Embryonic facial prominence (tissue), 1 donor: ENCODE measurements around the gene DDT.
"Not testable (repeated sequence)": the region's sequence is repeated elsewhere in the genome, so short reads cannot be mapped to it uniquely, and the experiment has no call there.

Source experiments
- DNase-seq: peaks from one replicate; pipeline ENCODE4 v3.0.0-alpha.2; 2016; ENCODE audit errors: extremely low spot score

DDT gene

GRCh38 chr22:23974345-23974744 lies at the start of gene DDT:
Gene DDT, minus strand, starts transcription at chr22:23974441. Its CDS starts 27 bp downstream, at chr22:23974414.
- not testable (repeated sequence) for DNase-seq

GRCh38 chr22:24023204-24023789 lies 49.1 kb upstream of the DDT start:
- no peak for DNase-seq

GRCh38 chr22:24021304-24021703 lies 47.1 kb upstream of the DDT start:
- no peak for DNase-seq

GRCh38 chr22:24016156-24016555 lies 41.9 kb upstream of the DDT start:
- no peak for DNase-seq

- DNase-seq = no peak
Measured at GRCh38 chr22:24011735-24012068, 37.5 kb upstream of the DDT start.

- no peak for DNase-seq
Measured at GRCh38 chr22:24010018-24010391, 35.8 kb upstream of the DDT start.

GRCh38 chr22:24009227-24010017 lies 35.2 kb upstream of the DDT start:
- no peak for DNase-seq

GRCh38 chr22:24008381-24009226 lies 34.4 kb upstream of the DDT start:
- DNase-seq = no peak

- DNase-seq = no peak
Measured at GRCh38 chr22:24008022-24008283, 33.7 kb upstream of the DDT start.

- DNase-seq = no peak
Measured at GRCh38 chr22:24007253-24008021, 33.2 kb upstream of the DDT start.

- DNase-seq = no peak
Measured at GRCh38 chr22:24006914-24007214, 32.6 kb upstream of the DDT start.

GRCh38 chr22:24006207-24006913 lies 32.1 kb upstream of the DDT start:
- no peak for DNase-seq

GRCh38 chr22:24005201-24005600 lies 31.0 kb upstream of the DDT start, which contains the start of gene GSTT4:
Gene GSTT4, minus strand, starts transcription at chr22:24005453. Its CDS starts 97 bp downstream, at chr22:24005356.
- DNase-seq = no peak

GRCh38 chr22:24003887-24004286 lies 29.6 kb upstream of the DDT start:
- DNase-seq = no peak

GRCh38 chr22:24002851-24003250 lies 28.6 kb upstream of the DDT start:
- DNase-seq = no peak

- no peak for DNase-seq
Measured at GRCh38 chr22:24002272-24002671, 28.0 kb upstream of the DDT start.

GRCh38 chr22:24001314-24001713 lies 27.1 kb upstream of the DDT start:
- DNase-seq = no peak

- not testable (repeated sequence) for DNase-seq
Measured at GRCh38 chr22:23999779-24000178, 25.5 kb upstream of the DDT start.

- DNase-seq = no peak
Measured at GRCh38 chr22:23997092-23997491, 22.9 kb upstream of the DDT start.

- DNase-seq = not testable (repeated sequence)
Measured at GRCh38 chr22:23993581-23994177, 19.4 kb upstream of the DDT start.

- not testable (repeated sequence) for DNase-seq
Measured at GRCh38 chr22:23993080-23993479, 18.8 kb upstream of the DDT start.
